HCT116 (cell line): ENCODE measurements around the gene MYLK3. TPM values are rescaled to one million over a fixed set of nuclear protein-coding genes. Genes with fewer than 3 reads are reported as not detected.

Experiments used
- ATAC-seq: fragments of 200-7000 bp; cut with Tn5 transposase; 2 replicates; pipeline ENCODE4 v1.9.1; 2020; ENCODE audit warnings: mild to moderate bottlenecking, moderate library complexity
- BruUV-seq: library from RNA; stranded (reverse); fragments of 400-500 nt; replicated peaks from 2 replicates; lab custom pipeline; 2021; lab: Mats Ljungman, UMichigan
- CTCF ChIA-PET: fragments of 300-600 bp; sonication (Branson Sonifier 250); formaldehyde crosslinking; loops from one replicate; lab custom pipeline; 2021; ENCODE audit warnings: antibody characterized with exemption; lab: Charles Lee
- POLR2A ChIA-PET: fragments of 300-600, 350-600 bp; sonication (Branson Sonifier 250); formaldehyde crosslinking; loops from one replicate; lab custom pipeline; 2021; ENCODE audit warnings: antibody characterized with exemption; lab: Charles Lee
- RAD21 ChIA-PET, 2 experiments: fragments of 300-600 bp; sonication (Branson Sonifier 250); formaldehyde crosslinking; loops; one replicate each; lab custom pipeline; 2023; ENCODE audit warnings: low total read pairs in 2 of 2; ENCODE audit not compliant: uncharacterized antibody in 2 of 2, unreplicated experiment in 2 of 2, low non-redundant PET in 1 of 2; lab: Charles Lee
- DNase-seq: peaks from one replicate; pipeline ENCODE4 v3.0.0-alpha.2; 2010; ENCODE audit warnings: low read depth, low spot score
- H2AFZ ChIP-seq: fragments of 200-600 bp; shearing (Covaris generic), sonication (generic); 2 replicates; pipeline ENCODE4 v1.6.1; 2017; ENCODE audit warnings: low read depth, mixed run types, mixed read lengths, antibody characterized with exemption, low read length; ENCODE audit not compliant: poor library complexity, severe bottlenecking
- H3K27ac ChIP-seq: 2 replicates; pipeline ENCODE4 v1.5.1; 2012; ENCODE audit warnings: low read depth, low read length
- H3K27me3 ChIP-seq: fragments of 200-600 bp; sonication (generic); 2 replicates; pipeline ENCODE4 v1.6.1; 2016; ENCODE audit warnings: mixed run types, low read length, mixed read lengths; ENCODE audit not compliant: insufficient read depth
- H3K36me3 ChIP-seq, 2 experiments: fragments of 200-500 bp in 1 of 2; fragments of 200-600 bp in 1 of 2; sonication (Bioruptor generic) in 1 of 2; sonication (generic) in 1 of 2; 2 replicates each; pipeline versions ENCODE4 v1.5.1 to v1.6.1; 2014 to 2016; ENCODE audit warnings: low read length in 2 of 2, inconsistent platforms in 1 of 2, mixed read lengths in 1 of 2, mixed run types in 1 of 2; ENCODE audit not compliant: insufficient read depth in 2 of 2, control insufficient read depth in 1 of 2
- H3K4me1 ChIP-seq, 2 experiments: fragments of 200-600 bp in 1 of 2; sonication (generic) in 1 of 2; 2 replicates each; pipeline versions ENCODE4 v1.5.1 to v1.6.1; 2012 to 2017; ENCODE audit warnings: low read length in 2 of 2, inconsistent platforms in 1 of 2, mild to moderate bottlenecking in 1 of 2, mixed read lengths in 1 of 2, mixed run types in 1 of 2, moderate library complexity in 1 of 2; ENCODE audit not compliant: insufficient read depth in 2 of 2, control insufficient read depth in 1 of 2
- H3K4me2 ChIP-seq: fragments of 200-600 bp; sonication (generic); 2 replicates; pipeline ENCODE4 v1.6.1; 2017; ENCODE audit warnings: mixed run types, low read length, mixed read lengths
- H3K4me3 ChIP-seq, 2 experiments: fragments of 200-600 bp in 1 of 2; sonication (generic) in 1 of 2; replicated peaks in 1 of 2; 2 replicates each; pipeline ENCODE4 v1.5.1; 2011 to 2016; ENCODE audit warnings: low read length in 2 of 2, control low read depth in 1 of 2, low read depth in 1 of 2, mild to moderate bottlenecking in 1 of 2, mixed read lengths in 1 of 2, mixed run types in 1 of 2
- H3K79me2 ChIP-seq: fragments of 200-600 bp; sonication (generic); 2 replicates; pipeline ENCODE4 v1.6.1; 2017; ENCODE audit warnings: mild to moderate bottlenecking, mixed run types, low read length, moderate library complexity, mixed read lengths; ENCODE audit not compliant: insufficient read depth
- H3K9ac ChIP-seq: fragments of 200-600 bp; sonication (generic); 2 replicates; pipeline ENCODE4 v1.6.1; 2016; ENCODE audit warnings: low read length, mixed read lengths
- H3K9me2 ChIP-seq: fragments of 200-600 bp; sonication (generic), shearing (Covaris generic); 2 replicates; pipeline ENCODE4 v1.6.1; 2017; ENCODE audit warnings: mixed run types, mild to moderate bottlenecking, moderate library complexity; ENCODE audit not compliant: insufficient read depth
- H3K9me3 ChIP-seq, 2 experiments: fragments of 200-500 bp in 1 of 2; fragments of 200-600 bp in 1 of 2; sonication (Bioruptor generic) in 1 of 2; sonication (generic) in 1 of 2; 2 replicates each; pipeline ENCODE4 v1.6.1; 2014 to 2017; ENCODE audit warnings: low read length in 2 of 2, mixed read lengths in 2 of 2, inconsistent platforms in 1 of 2, low read depth in 1 of 2, mild to moderate bottlenecking in 1 of 2, mixed run types in 1 of 2, moderate library complexity in 1 of 2; ENCODE audit not compliant: control insufficient read depth in 1 of 2, insufficient read depth in 1 of 2
- H4K20me1 ChIP-seq: fragments of 200-600 bp; sonication (generic), shearing (Covaris generic); 2 replicates; pipeline ENCODE4 v1.6.1; 2017; ENCODE audit warnings: mixed run types, mild to moderate bottlenecking, moderate library complexity; ENCODE audit not compliant: insufficient read depth
- JUND ChIP-seq: IDR thresholded peaks from 2 replicates; pipeline ENCODE4 v1.6.1; 2012
- MAX ChIP-seq: IDR thresholded peaks from 2 replicates; pipeline ENCODE4 v1.6.1; 2012
- POLR2A ChIP-seq: IDR thresholded peaks from 2 replicates; pipeline ENCODE4 v1.7.0; 2011; ENCODE audit warnings: borderline replicate concordance; ENCODE audit not compliant: insufficient read depth, insufficient read length; ENCODE audit errors: extremely low read depth
- REST ChIP-seq: IDR thresholded peaks from 2 replicates; pipeline ENCODE4 v1.6.1; 2012; ENCODE audit warnings: low read depth
- SIN3A ChIP-seq: IDR thresholded peaks from 2 replicates; pipeline ENCODE4 v1.6.1; 2012; ENCODE audit warnings: low read depth
- SRF ChIP-seq: IDR thresholded peaks from 2 replicates; pipeline ENCODE4 v1.6.1; 2012; ENCODE audit warnings: low read depth
- YY1 ChIP-seq: IDR thresholded peaks from 2 replicates; pipeline ENCODE4 v1.6.1; 2011; ENCODE audit warnings: low read length, low read depth, moderate library complexity, mild to moderate bottlenecking; ENCODE audit not compliant: insufficient replicate concordance; ENCODE audit errors: extremely low read depth
- intact Hi-C: fragments of 100-400 bp; cut with micrococcal nuclease; formaldehyde crosslinking; loops from 2 replicates; pipeline ENCODE4 v1.10.0; 2022
- total RNA-seq: library from RNA; stranded (reverse); gene quantifications from one replicate; pipeline ENCODE4 v1.2.1, GENCODE V29; 2021; ENCODE audit not compliant: unreplicated experiment

Gene MYLK3
- total RNA-seq, 1 experiment from 2014 or later, result 0.22 TPM

- Histone ChIP-seq H3K27ac (no peak overlapping the region), H3K4me3 (no peak overlapping the region), H3K36me3 (no peaks in the 10 kb centered on the region; a peak in 1 of 4 replicates), H2AFZ (no peak overlapping the region), H3K27me3 (no peaks in the 10 kb centered on the region), H3K9me2 (no peaks in the 10 kb centered on the region), H3K4me1 (no peaks in the 10 kb centered on the region), H3K79me2 (no peaks in the 10 kb centered on the region), H3K4me2 (no peak overlapping the region), H4K20me1 (no peaks in the 10 kb centered on the region), H3K9ac (no peak overlapping the region), H3K9me3 (no peaks in the 10 kb centered on the region)
- intact Hi-C loops, result loop anchor here (2.0 kb wide), 1 partner anchor 124 kb away; no protein-coding TSS in a partner anchor
- POLR2A ChIA-PET, result interaction anchor here (0.6 kb wide), 1 partner anchor 13 kb away, joined by 3 read pairs; no protein-coding TSS in a partner anchor
- ATAC-seq, result no peak
- DNase-seq, result no peak
- TF ChIP-seq MAX (no peak), JUND (no peak), SRF (no peak), YY1 (no peak), REST (no peak), POLR2A (no peak), SIN3A (no peak)
- no TSS peak for BruUV-seq
- RAD21 ChIA-PET, result no interaction called here
- CTCF ChIA-PET, result no interaction called here
These were observed 48.7 kb upstream of the MYLK3 start for GRCh38 chr16:46796764-46797269.
